AG09319 (cell line): ENCODE measurements around the gene KIF22.
"Not testable (repeated sequence)": the region's sequence is repeated elsewhere in the genome, so short reads cannot be mapped to it uniquely, and the experiment has no call there.

ENCODE experiments used
- DNase-seq: peaks from one replicate; pipeline ENCODE4 v3.0.0-alpha.2; 2010; ENCODE audit warnings: low read depth; ENCODE audit errors: extremely low read depth
- TF ChIP-seq, protein P1 (sequence below): IDR thresholded peaks from 2 replicates; pipeline ENCODE4 v1.5.1; 2011; ENCODE audit warnings: low read depth, mild to moderate bottlenecking, inconsistent platforms, low read length, moderate library complexity

Gene KIF22

DNA sequence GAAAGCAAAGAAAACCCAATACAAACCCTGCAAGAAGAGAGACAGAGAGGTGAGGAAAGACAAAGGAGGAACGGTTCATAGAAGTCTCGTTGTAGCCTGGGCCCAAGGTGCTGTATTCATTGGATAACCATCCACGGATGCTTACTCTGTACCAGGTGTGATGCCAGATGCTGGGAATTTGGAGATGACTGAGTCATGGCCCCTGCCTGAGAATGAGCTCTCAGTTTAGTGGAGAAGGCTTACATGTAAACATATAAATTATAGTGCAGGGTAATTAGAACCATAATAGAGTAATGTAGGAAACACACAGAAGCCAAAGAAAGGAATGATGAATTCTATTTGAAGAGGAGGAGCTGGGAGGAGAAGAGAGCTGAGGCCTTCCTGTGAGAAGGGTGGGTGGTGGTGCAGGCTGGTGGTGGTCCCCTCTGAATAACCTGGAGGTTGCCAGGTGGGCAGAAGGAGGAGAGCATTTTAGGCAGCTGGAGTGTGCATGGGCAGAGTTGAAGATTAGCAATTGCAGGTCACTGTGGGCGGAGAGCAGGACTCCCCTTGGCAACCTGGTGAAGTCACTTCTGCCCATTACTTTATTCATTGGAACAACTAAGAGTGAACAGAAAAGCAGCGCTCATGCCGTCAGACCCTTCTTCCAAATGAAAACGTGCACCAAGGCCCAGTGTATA lies 20.2 kb upstream of the KIF22 start:
- no peak for DNase-seq
- TF ChIP-seq, protein P1, sequence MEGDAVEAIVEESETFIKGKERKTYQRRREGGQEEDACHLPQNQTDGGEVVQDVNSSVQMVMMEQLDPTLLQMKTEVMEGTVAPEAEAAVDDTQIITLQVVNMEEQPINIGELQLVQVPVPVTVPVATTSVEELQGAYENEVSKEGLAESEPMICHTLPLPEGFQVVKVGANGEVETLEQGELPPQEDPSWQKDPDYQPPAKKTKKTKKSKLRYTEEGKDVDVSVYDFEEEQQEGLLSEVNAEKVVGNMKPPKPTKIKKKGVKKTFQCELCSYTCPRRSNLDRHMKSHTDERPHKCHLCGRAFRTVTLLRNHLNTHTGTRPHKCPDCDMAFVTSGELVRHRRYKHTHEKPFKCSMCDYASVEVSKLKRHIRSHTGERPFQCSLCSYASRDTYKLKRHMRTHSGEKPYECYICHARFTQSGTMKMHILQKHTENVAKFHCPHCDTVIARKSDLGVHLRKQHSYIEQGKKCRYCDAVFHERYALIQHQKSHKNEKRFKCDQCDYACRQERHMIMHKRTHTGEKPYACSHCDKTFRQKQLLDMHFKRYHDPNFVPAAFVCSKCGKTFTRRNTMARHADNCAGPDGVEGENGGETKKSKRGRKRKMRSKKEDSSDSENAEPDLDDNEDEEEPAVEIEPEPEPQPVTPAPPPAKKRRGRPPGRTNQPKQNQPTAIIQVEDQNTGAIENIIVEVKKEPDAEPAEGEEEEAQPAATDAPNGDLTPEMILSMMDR, result no peak

DNA sequence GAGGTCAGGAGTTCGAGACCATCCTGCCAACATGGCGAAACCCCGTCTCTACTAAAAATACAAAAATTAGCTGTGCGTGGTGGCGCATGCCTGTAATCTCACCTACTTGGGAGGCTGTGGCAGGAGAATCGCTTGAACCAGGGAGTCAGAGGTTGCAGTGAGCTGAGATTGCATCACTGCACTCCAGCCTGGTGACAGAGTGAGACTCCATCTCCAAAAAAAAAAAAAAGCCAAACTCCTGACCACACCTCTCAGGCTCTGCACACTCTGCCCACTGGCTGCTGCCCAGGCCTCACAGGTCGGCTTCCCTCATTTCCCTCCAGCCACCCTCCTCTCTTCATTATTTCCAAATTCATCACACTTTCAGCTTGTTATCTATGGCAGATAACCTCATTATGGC lies 18.2 kb upstream of the KIF22 start:
- DNase-seq, result not testable (repeated sequence)

DNA sequence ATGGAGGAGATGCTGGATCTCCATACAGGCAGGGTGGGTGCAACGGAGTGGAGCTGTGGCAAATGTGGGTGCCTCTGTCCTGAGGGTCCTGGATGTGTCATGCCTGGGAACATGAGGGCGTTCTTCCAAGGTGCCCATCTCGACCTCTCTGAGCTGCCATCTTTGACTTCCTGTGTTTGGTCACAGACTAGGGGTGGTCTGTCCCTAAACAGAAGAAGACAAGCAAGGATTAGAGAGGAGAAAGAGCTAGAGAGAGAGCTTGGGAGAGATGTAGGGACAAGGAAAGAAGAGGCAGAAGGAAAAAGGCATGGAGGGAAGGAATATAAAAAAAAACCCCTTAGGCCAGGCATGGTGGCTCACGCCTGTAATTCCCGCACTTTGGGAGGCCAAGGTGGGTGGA lies 15.8 kb upstream of the KIF22 start:
- TF ChIP-seq, protein P1, result no peak

DNA sequence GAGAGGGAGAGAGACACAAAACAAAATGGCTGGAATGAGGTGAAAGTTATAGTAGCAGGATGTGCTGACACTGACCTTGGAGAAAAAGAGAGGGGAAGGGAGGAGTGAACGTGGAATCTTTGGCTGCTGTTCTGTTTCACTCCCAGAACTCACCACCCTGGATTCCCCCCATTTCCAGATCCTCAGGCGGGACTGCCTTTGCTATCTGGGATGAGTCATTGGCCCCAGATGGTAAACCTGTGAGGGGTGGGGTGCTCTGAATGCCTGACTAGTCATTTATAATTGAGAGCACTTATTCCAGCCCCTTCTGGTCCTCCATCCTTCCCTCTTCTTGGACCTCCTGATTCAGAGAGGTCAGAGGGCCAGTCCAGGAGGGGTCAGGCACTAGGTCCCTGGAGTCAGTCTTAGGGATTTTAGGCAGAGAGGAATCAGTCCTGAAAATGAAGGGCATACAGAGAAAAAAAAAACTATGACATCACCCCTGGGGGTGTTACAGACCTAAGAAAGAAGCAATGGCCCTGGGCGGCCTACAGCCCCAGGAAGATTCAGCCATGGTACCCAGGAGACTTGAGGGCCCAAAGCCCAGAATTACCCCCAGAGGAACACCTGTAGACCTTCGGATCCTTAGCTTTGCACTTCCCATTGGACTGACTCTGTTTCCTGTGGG lies 14.7 kb upstream of the KIF22 start:
- DNase-seq, result no peak

More for the DNA sequence above, 15.8 kb upstream of the KIF22 start:
- DNase-seq, result no peak

DNA sequence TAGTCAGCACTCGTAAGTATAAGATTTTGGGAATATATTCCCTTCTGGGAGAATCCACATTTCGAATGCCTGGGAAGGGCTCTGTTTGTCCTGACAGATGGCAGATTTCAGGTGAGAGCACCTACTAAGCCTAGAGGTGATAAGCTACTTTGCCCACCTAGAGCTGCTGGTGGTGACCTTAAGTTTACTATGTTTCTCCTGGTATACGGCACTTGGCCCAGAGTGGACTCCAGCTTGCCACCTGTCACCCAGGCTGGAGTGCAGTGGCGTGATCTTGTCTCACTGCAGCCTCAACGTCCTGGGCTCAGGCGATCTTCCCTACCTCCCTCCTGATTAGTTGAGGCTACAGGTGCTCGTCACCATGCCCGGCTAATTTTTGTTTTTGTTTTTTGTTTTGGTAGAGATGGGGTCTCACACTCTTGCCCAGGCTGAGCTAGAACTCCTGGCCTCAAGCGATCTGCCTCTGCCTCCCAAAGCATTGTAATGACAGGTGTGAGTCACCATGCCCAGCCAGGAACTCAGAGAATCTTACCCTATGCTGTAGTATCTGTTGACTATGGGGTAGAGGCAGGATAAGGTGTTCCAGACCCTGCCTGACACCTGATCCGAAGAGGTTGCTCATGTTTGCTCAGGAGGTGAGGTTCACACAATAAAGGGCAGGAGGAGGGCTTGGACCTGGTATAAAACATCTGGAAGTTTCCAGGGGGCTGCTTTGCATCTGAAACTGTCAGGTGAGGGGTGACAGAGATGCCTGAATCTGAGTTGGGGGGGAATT lies 12.8 kb upstream of the KIF22 start, which contains the start of gene ZG16:
Gene ZG16, plus strand, starts transcription at position 681 of the 775 bp plus-strand sequence. CDS start 1,011 bp downstream, outside the sequence.
- no peak for DNase-seq
- TF ChIP-seq, protein P1, result no peak

More for the DNA sequence above, 14.7 kb upstream of the KIF22 start:
- TF ChIP-seq, protein P1, result no peak

DNA sequence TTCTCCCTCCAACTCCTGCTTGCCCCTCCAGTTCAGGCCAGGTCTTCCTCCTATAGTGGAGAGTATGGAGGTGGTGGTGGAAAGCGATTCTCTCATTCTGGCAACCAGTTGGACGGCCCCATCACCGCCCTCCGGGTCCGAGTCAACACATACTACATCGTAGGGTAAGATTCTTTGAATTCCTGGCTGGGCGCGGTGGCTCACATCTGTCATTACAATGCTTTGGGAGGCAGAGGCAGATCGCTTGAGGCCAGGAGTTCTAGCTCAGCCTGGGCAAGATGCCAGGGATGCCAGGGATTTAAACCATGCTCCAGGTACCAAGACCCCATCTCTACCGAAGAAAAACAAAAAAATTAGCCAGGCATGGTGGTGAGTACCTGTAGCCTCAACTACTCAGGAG lies 11.1 kb upstream of the KIF22 start:
- TF ChIP-seq, protein P1, result no peak
- DNase-seq, result no peak

DNA sequence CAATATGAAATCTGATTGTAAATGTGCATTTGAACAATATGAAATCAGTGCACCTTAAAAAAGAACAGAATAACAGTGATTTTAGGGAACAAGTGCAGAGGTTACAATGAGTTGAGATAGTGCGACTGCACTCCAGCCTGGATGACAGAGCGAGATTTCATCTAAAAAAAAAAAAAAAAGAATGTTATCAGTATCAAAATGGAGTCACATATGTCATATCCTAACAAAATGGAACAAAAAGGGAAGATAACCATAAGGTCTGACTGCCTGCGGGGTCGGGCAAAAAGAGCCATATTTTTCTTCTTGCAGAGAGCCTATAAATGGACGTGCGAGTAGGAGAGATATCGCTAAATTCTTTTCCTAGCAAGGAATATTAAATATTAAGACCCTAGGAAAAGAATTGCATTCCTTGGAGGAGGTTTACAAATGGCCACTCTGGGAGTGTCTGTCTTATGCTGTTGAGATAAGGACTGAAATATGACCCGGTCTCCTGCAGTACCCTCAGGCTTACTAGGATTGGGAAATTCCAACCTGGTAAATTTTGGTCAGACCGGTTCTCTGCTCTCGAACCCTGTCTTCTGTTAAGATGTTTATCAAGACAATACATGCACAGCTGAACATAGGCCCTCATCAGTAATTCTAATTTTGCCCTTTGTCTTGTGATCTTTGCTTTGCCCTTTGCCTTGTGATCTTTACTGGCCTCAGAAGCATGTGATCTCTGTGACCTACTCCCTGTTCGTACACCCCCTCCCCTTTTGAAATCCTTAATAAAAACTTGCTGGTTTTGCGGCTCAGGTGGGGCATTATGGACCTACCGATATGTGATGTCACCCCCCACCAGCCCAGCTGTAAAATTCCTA lies 7.2 kb upstream of the KIF22 start:
- not testable (repeated sequence) for DNase-seq
